GM04503 (cell line): ENCODE data around the gene MEGF6.

ENCODE experiments used
- DNase-seq: peaks from one replicate; pipeline ENCODE4 v3.0.0-alpha.2; 2012; ENCODE audit warnings: low read depth

Gene MEGF6

GRCh38 chr1:3502641-3503524, 108.4 kb downstream of the MEGF6 start:
- no peak for DNase-seq

DNA sequence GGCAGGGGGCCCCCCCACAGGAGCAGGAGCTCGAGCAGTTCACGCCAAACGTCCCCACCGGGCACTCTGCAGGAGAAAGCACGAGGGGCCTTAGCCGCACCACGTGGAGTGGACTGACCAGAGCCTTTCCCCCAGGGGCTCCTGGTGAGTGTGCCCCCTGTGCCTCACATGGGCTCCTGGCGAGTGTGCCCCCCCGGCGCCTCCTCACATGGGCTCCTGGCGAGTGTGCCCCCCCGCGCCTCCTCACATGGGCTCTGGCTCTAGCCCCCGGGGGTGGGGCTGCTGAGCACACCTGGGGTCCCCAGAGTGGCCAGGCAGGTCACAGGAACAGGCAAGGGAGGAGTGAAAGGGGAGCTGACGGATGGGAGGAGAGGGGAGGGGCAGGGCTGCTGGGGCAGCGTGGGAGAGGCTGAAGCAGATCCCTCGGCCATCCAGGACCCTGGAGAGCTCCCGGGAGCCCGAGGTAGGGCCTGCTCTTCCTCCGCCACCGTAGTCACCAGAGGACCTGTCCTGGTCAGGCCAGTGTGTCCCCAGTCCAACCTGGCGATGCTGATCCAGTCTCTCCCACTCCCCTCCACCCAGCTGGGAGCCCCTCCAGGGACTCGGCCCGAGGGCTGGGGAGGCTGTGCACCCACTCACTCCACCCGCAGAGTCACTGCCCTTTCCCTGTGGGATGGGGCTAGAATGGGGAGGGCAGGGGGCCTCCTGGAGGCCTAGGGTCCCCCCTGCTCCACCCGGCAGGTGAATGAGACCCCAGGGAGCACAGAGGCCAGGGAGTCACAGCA, 109.3 kb downstream of the MEGF6 start:
- DNase-seq, result no peak

- DNase-seq, result no peak
These were observed 109.9 kb downstream of the MEGF6 start for GRCh38 chr1:3501437-3501836.

DNA sequence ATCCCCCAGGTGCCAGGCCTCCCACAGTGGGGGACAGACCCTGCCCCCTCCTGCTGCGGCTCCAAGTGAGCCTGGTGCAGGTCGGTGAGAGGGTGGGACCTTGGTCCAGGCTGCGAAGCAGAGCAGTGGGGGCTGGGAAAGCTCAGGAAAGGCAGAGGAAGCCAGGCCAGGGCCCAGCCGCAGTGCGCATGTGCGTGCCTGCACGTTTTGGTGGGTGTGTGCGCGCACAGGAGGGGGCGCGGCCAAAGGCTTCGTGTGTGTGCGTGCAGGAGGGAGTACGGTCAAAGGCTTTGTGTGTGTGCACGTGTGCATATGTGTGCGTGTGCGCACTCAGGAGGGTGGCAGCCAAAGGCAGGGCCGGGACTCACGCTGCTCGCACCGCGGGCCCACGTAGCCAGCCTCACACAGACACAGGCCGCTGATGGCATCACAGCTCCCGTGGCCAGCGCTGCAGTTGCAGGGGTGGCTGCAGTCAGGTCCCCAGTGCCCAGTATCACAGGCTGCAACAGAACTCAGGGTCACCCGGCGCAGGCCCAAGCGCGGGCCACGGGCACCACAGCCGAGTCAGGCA, 111.0 kb downstream of the MEGF6 start:
- DNase-seq, result no peak

GRCh38 chr1:3499611-3500010, 111.7 kb downstream of the MEGF6 start:
- DNase-seq, result no peak

DNA sequence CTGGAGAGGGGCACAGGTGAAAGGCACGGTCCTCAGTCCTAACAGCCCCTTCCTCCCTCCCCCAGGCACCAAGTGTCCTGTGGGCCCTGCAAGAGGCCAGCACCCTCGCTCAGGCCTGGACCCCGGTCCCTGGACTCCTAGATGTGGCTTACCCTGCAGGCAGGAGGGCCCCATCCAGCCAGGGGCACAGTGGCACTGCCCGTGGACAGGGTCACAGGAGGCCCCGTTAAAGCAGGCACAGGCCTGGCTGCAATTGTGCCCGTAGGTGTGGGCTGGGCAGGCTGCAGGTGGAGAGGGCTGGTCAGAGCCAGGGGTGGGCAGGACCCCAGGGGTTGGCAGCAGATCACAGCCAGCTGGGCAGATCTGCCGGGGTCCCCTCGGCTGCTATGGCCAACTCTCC, 112.3 kb downstream of the MEGF6 start:
- DNase-seq, result no peak

- DNase-seq, result no peak
These were observed 112.9 kb downstream of the MEGF6 start for GRCh38 chr1:3498246-3498930.

DNA sequence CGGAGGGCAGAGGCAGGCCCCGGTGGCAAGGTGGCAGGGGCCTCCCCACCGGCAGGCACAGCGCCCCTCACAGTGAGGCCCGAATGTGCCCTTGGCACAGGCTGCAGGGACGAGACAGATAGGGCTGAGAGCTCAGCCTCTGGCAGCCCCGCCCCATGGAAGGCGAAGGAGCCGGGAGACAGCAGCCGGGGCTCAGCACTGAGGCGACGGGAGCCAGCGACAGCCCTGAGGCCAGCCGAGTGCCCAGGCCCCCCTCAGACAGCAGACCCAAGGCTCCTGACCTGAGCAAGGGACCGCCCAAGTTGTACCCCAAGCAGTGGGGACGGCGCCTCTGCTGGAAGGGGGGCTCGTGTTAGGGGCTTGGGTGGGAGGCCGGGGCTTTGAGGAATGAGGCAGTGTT, 113.8 kb downstream of the MEGF6 start:
- DNase-seq, result no peak

DNA sequence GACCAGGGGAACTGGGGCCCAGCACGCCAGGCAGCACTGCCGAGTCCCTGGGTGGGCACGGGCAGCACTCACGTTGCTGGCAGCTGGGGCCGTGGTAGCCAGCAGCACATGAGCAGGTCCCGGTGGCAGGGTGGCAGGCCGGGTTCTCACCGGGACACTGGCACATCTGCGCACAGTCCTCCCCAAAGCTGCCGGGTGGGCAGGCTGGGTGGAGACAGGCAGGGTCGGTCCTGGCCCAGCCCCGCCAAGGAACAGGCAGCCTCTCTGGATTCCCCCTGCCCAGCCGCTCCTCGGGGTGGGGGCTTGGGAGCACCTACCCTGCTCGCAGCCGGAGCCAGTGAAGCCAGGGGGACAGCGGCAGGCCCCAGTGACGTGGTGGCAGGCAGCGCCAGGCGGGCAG, 114.4 kb downstream of the MEGF6 start:
- no peak for DNase-seq

- no peak for DNase-seq
These were observed 115.2 kb downstream of the MEGF6 start for GRCh38 chr1:3495776-3496745.

- no peak for DNase-seq
These were observed 116.7 kb downstream of the MEGF6 start for GRCh38 chr1:3494321-3495308.

- no peak for DNase-seq
These were observed 118.6 kb downstream of the MEGF6 start for GRCh38 chr1:3492545-3493246.

- no peak for DNase-seq
These were observed 119.7 kb downstream of the MEGF6 start for GRCh38 chr1:3491291-3492246.

DNA sequence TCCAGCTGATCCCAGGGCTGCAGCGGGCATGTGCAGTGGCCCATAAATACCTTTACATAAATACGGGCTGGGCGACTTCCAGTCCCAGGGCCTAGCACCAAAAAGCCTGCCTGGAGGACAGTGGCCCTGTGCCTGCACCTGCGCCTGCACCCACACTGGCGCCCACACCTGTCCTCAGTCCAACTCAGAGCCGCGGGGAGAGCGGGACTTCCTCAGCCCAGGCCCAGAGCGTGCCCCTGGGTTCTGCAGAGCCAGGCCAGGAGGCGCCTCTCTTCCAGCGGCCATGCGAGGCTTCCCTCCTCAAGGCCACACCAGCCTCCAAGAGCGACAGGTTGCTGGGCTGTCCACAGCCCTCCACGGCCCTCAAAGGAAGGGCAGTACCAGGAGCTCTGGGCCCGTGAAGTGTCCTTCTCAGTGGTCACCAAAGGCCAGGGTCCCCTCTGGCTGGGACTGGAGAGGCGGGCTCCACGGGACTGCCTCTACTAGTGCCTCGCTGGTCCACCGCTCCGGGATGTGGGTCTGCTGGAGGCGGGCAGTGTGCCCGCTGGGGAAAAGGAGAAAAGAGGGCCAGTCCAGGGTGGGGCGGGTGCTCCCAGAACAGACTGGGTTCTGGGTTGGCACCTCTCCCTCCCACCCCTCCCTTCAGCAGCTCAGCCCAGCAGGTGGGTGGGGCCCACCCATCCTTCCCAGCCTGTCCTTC, 121.1 kb downstream of the MEGF6 start:
- no peak for DNase-seq

DNA sequence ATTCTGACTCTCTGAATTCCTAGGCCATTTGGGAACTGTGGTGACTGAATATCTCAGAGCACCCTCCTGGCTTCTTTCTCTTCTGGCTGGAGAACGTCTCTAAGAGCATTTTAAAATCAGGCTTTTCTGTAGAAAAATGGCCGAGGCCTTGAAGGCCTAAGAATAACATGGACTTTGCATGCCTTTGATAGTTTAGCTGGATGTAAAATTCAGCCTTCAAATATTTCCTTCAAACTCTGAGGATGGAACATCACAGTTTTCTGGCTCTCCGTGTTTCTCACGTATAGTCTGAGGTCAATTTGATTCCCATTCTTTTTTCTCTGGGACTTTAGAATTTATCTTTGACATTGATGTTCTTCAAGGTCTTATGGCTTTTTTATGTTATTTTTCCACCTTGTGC, 122.9 kb downstream of the MEGF6 start:
- no peak for DNase-seq

- DNase-seq, result no peak
These were observed 126.3 kb downstream of the MEGF6 start for GRCh38 chr1:3485016-3485415.

- no peak for DNase-seq
These were observed 127.4 kb downstream of the MEGF6 start for GRCh38 chr1:3483801-3484444.
